ENCODE results near the gene ARHGEF3.
"Not testable (repeated sequence)": the region's sequence is repeated elsewhere in the genome, so short reads cannot be mapped to it uniquely, and the experiment has no call there.

The ARHGEF3 gene

GRCh38 chr3:56725175-56725574, 76.6 kb downstream of the ARHGEF3 start (continued):
- TF ChIP-seq ZXDB (tag by site-specific recombination; IDR thresholded peaks at IDR 0.05) = no peak

DNA sequence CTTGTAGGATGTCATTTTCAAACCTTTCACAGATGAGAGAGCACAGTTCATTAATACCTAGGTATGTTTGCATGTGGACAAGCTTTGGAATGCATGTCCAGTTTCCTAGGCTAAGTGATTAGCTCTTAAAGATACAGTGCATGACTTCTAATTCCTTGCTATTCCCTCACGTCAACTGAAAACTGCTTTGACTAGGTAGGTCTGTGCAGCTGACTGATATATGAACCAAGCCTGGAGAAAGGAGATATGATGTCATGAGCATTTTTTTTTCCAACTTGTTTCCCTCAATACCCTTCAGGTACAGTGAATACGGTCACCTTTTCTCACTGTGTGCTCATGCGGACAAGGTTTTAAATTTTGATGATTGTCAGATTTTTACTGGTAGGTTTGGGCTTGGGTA, 77.1 kb downstream of the ARHGEF3 start:
- Histone ChIP-seq H3K4me3 (ENCODE audit: low read depth, low read length) (no peak overlapping the region), H3K9me3 (ENCODE audit: control insufficient read depth, insufficient read depth, low read depth, low read length) (no peaks in the 10 kb centered on the region), H3K4me1 (ENCODE audit: control insufficient read depth, insufficient read depth, low read length) (no peaks in the 10 kb centered on the region), H3K36me3 (ENCODE audit: control insufficient read depth in 2 of 2, insufficient read depth in 1 of 2, low read length in 2 of 2) (peaks cover 6 to 33% of the 10 kb centered on the region in 2 experiments; a peak in 2 of 3 replicates), H3K27ac (ENCODE audit: extremely low read depth, low read depth, low read length) (no peak overlapping the region)
- POLR2A ChIA-PET = interaction anchor here (0.6 kb wide), 1 partner anchor 485 kb away, joined by 4 read pairs; no protein-coding TSS in a partner anchor
- TF ChIP-seq ZSCAN4 (tag by site-specific recombination; IDR thresholded peaks at IDR 0.05) (no peak), SCRT2 (tag by site-specific recombination; IDR thresholded peaks at IDR 0.05) (no peak), GLIS2 (tag by site-specific recombination; IDR thresholded peaks at IDR 0.05) (no peak)
- CTCF ChIA-PET = interaction anchor here (0.9 to 1.0 kb wide), 2 partner anchors 264 to 267 kb away, joined by 3 read pairs; no protein-coding TSS in a partner anchor

DNA sequence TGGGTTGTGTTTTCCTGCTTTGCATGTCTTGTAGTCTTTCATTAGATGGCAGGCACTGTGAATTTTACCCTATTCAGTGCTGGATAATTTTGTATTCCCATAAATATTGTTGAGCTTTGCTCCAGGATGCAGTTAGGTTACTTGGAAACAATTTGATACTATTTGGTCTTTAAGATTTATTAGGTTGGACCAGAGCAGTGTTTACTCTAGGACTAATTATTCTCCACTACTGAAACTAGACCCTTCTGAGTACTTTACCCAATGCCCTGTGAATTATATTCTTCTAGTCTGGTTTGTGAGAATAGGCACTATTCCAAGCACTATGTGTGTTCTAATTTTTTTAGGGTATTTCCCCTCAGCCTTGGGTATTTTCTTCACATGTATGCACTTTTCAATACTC, 80.9 kb downstream of the ARHGEF3 start:
- Histone ChIP-seq H3K27ac (ENCODE audit: extremely low read depth, low read depth, low read length) (no peak overlapping the region), H3K4me1 (ENCODE audit: control insufficient read depth, insufficient read depth, low read length) (no peaks in the 10 kb centered on the region), H3K9me3 (ENCODE audit: control insufficient read depth, insufficient read depth, low read depth, low read length) (no peaks in the 10 kb centered on the region), H3K36me3 (ENCODE audit: control insufficient read depth in 2 of 2, insufficient read depth in 1 of 2, low read length in 2 of 2) (no peaks in the 10 kb centered on the region), H3K4me3 (ENCODE audit: low read depth, low read length) (no peak overlapping the region)
- ChIA-PET POLR2A (no interaction called here), CTCF (interaction anchor here (1.6 kb wide), 1 partner anchor 79 kb away, joined by 4 read pairs; no protein-coding TSS in a partner anchor)
- TF ChIP-seq ZBTB6 (tag by site-specific recombination; IDR thresholded peaks at IDR 0.05) = no peak
- TF ChIP-seq ZNF558 (tag by site-specific recombination; IDR thresholded peaks at IDR 0.05) = no peak
- peak; percentile 43; the same call in 1 of the 2 replicates for TF ChIP-seq PRDM6 (tag by site-specific recombination; IDR thresholded peaks at IDR 0.05)
- TF ChIP-seq ZNF24 (tag by site-specific recombination; IDR thresholded peaks at IDR 0.05) = no peak

GRCh38 chr3:56718809-56719208, 82.9 kb downstream of the ARHGEF3 start:
- H3K9me3 ChIP-seq (ENCODE audit: control insufficient read depth, insufficient read depth, low read depth, low read length); CTCF ChIA-PET: not testable (repeated sequence)

GRCh38 chr3:56711344-56711743, 90.4 kb downstream of the ARHGEF3 start:
- no peak overlapping the region for H3K4me3 ChIP-seq (ENCODE audit: low read depth, low read length)
- H3K9me3 ChIP-seq (ENCODE audit: control insufficient read depth, insufficient read depth, low read depth, low read length) = no peaks in the 10 kb centered on the region
- ChIA-PET POLR2A (interaction anchor here (1.0 kb wide), 1 partner anchor 90 kb away, joined by 3 read pairs; the partner anchor contains the start of gene ARHGEF3), CTCF (interaction anchor here (0.6 kb wide), 1 partner anchor 9 kb away, joined by 3 read pairs; no protein-coding TSS in a partner anchor)
- no peak overlapping the region for H3K27ac ChIP-seq (ENCODE audit: extremely low read depth, low read depth, low read length)
- H3K36me3 ChIP-seq (ENCODE audit: control insufficient read depth in 2 of 2, insufficient read depth in 1 of 2, low read length in 2 of 2) = no peaks in the 10 kb centered on the region
- no peaks in the 10 kb centered on the region for H3K4me1 ChIP-seq (ENCODE audit: control insufficient read depth, insufficient read depth, low read length)
- TF ChIP-seq INSM2 (tag by site-specific recombination; IDR thresholded peaks at IDR 0.05) = no peak
- no peak for TF ChIP-seq ZNF843 (tag by site-specific recombination; IDR thresholded peaks at IDR 0.05)
- TF ChIP-seq ZNF37A (tag by site-specific recombination; IDR thresholded peaks at IDR 0.05) = no peak
- TF ChIP-seq ZNF792 (tag by site-specific recombination; IDR thresholded peaks at IDR 0.05) = no peak
- no peak for TF ChIP-seq ZNF701 (tag by site-specific recombination; IDR thresholded peaks at IDR 0.05)
- TF ChIP-seq, protein P1, sequence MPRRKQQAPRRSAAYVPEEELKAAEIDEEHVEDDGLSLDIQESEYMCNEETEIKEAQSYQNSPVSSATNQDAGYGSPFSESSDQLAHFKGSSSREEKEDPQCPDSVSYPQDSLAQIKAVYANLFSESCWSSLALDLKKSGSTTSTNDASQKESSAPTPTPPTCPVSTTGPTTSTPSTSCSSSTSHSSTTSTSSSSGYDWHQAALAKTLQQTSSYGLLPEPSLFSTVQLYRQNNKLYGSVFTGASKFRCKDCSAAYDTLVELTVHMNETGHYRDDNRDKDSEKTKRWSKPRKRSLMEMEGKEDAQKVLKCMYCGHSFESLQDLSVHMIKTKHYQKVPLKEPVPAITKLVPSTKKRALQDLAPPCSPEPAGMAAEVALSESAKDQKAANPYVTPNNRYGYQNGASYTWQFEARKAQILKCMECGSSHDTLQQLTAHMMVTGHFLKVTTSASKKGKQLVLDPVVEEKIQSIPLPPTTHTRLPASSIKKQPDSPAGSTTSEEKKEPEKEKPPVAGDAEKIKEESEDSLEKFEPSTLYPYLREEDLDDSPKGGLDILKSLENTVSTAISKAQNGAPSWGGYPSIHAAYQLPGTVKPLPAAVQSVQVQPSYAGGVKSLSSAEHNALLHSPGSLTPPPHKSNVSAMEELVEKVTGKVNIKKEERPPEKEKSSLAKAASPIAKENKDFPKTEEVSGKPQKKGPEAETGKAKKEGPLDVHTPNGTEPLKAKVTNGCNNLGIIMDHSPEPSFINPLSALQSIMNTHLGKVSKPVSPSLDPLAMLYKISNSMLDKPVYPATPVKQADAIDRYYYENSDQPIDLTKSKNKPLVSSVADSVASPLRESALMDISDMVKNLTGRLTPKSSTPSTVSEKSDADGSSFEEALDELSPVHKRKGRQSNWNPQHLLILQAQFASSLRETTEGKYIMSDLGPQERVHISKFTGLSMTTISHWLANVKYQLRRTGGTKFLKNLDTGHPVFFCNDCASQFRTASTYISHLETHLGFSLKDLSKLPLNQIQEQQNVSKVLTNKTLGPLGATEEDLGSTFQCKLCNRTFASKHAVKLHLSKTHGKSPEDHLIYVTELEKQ (tag by site-specific recombination; IDR thresholded peaks at IDR 0.05; ENCODE audit: borderline replicate concordance) = no peak
- no peak for TF ChIP-seq ZNF561 (tag by site-specific recombination; IDR thresholded peaks at IDR 0.05; ENCODE audit: borderline replicate concordance)
- no peak for TF ChIP-seq ZNF747 (tag by site-specific recombination; IDR thresholded peaks at IDR 0.05)
- TF ChIP-seq ZNF214 (tag by site-specific recombination; IDR thresholded peaks at IDR 0.05; ENCODE audit: borderline replicate concordance) = no peak

More at GRCh38 chr3:56718809-56719208, 82.9 kb downstream of the ARHGEF3 start:
- H3K4me1 ChIP-seq (ENCODE audit: control insufficient read depth, insufficient read depth, low read length); H3K36me3 ChIP-seq (ENCODE audit: control insufficient read depth in 2 of 2, insufficient read depth in 1 of 2, low read length in 2 of 2); H3K4me3 ChIP-seq (ENCODE audit: low read depth, low read length); H3K27ac ChIP-seq (ENCODE audit: extremely low read depth, low read depth, low read length); POLR2A ChIA-PET: not testable (repeated sequence)

Measured in HEK293 (cell line).